Endothelial cell (in vitro differentiated cells): ENCODE results near the gene ATXN1. TPM values are rescaled to one million over a fixed set of nuclear protein-coding genes. Genes with fewer than 3 reads are reported as not detected.
"Not testable (repeated sequence)": the region's sequence is repeated elsewhere in the genome, so short reads cannot be mapped to it uniquely, and the experiment has no call there.

ENCODE experiments used
- DNase-seq: peaks from one replicate; pipeline ENCODE4 v3.0.0; 2021; ENCODE audit warnings: low spot score
- H3K27ac Mint-ChIP-seq: one replicate; pipeline ENCODE4 v1.8.0; 2021; ENCODE audit warnings: mixed read lengths, inconsistent platforms; ENCODE audit not compliant: unreplicated experiment
- H3K27me3 Mint-ChIP-seq: one replicate; pipeline ENCODE4 v1.8.0; 2021; ENCODE audit warnings: mild to moderate bottlenecking, moderate library complexity, mixed read lengths, inconsistent platforms; ENCODE audit not compliant: unreplicated experiment
- H3K36me3 Mint-ChIP-seq: one replicate; pipeline ENCODE4 v1.8.0; 2021; ENCODE audit warnings: mild to moderate bottlenecking, low read depth, mixed read lengths, inconsistent platforms; ENCODE audit not compliant: unreplicated experiment
- H3K4me1 Mint-ChIP-seq: one replicate; pipeline ENCODE4 v1.8.0; 2021; ENCODE audit warnings: mild to moderate bottlenecking, mixed read lengths, inconsistent platforms; ENCODE audit not compliant: unreplicated experiment
- H3K4me3 Mint-ChIP-seq: one replicate; pipeline ENCODE4 v1.8.0; 2021; ENCODE audit warnings: mild to moderate bottlenecking, mixed read lengths, inconsistent platforms; ENCODE audit not compliant: unreplicated experiment
- H3K9me3 Mint-ChIP-seq: one replicate; pipeline ENCODE4 v1.8.0; 2021; ENCODE audit warnings: mixed read lengths, inconsistent platforms; ENCODE audit not compliant: unreplicated experiment
- CTCF ChIP-seq: fragments of 200-600 bp; sonication (generic); IDR thresholded peaks from one replicate; pipeline ENCODE4 v1.5.0; 2021; ENCODE audit warnings: antibody characterized with exemption; ENCODE audit not compliant: unreplicated experiment
- total RNA-seq: library from RNA; stranded (reverse); fragmentation: NEBNext Ultra II Directional; extraction: Animal tissue kit (Norgen Biotek cat#: 25700); gene quantifications from one replicate; pipeline ENCODE4 v1.2.1, GENCODE V29; 2021; ENCODE audit not compliant: unreplicated experiment

ATXN1 gene
- total RNA-seq, 1 donor from 2014 or later, result 18.7 TPM

DNA sequence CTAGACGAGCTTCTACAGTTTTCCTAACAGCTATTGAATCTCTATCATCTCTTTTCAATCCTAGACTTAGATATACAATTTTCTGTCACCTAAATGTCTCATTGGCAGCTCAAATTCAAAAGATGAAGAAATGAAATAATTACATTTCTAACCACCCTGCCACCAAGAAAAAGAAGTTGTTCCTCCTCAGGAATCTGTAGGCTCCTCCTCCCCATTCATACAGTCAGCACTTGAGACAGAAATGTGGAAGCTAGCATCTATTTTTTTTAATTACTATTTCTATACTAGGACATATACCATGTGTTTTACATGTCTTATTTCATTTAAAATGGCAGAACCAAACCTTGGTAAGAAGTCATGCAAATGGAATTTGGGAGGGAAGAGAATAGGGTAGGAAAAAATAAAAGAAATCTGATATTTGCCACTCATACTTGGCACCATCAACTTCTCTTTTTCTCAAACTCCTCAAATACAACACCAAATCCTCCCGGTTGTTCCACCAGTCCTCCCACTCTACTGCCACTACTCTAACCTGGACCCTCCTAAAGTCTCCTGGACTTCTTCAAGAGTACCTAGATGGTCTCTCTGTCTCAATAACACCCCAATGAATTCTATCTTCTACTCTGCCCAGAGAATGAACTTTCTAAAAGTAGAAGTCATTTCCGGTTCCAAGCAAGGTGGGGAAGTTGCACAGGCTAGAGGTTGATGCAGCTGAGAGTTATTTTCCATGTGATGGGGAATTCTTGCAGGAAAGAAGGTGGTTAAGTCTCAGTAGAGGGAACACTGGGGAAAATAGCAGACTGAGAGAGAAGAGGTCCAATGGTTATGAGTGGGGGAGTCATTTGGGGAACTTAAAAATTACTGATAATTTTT, 54.1 kb downstream of the ATXN1 start:
- TF ChIP-seq CTCF, result no peak
- no peaks in the 10 kb centered on the region for H3K9me3 Mint-ChIP-seq
- H3K27me3 Mint-ChIP-seq, result no peaks in the 10 kb centered on the region
- H3K4me3 Mint-ChIP-seq, result no peak overlapping the region
- H3K36me3 Mint-ChIP-seq, result no peaks in the 10 kb centered on the region
- DNase-seq, result no peak
- H3K4me1 Mint-ChIP-seq, result no peaks in the 10 kb centered on the region
- no peak overlapping the region for H3K27ac Mint-ChIP-seq

DNA sequence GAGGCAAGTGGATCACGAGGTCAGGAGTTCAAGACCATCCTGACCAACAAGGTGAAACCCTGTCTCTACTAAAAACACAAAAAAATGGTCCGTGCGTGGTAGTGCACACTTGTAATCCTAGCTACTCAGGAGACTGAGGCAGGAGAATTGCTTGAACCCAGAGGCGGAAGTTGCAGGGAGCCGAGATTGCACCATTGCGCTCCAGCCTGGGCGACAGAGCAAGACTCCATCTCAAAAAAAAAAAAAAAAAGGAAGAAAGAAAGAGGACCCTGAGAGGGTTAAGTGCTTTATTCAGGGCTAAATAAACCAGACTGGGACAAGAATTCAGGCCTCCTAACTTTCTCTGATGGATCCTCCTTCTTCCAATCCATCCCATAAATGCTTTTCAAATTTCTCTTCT, 54.8 kb downstream of the ATXN1 start:
- H3K4me3 Mint-ChIP-seq, H3K4me1 Mint-ChIP-seq, H3K27ac Mint-ChIP-seq, H3K27me3 Mint-ChIP-seq, DNase-seq, H3K36me3 Mint-ChIP-seq, H3K9me3 Mint-ChIP-seq: not testable (repeated sequence)

GRCh38 chr6:16706029-16706428, 55.2 kb downstream of the ATXN1 start:
- no peaks in the 10 kb centered on the region for H3K36me3 Mint-ChIP-seq

DNA sequence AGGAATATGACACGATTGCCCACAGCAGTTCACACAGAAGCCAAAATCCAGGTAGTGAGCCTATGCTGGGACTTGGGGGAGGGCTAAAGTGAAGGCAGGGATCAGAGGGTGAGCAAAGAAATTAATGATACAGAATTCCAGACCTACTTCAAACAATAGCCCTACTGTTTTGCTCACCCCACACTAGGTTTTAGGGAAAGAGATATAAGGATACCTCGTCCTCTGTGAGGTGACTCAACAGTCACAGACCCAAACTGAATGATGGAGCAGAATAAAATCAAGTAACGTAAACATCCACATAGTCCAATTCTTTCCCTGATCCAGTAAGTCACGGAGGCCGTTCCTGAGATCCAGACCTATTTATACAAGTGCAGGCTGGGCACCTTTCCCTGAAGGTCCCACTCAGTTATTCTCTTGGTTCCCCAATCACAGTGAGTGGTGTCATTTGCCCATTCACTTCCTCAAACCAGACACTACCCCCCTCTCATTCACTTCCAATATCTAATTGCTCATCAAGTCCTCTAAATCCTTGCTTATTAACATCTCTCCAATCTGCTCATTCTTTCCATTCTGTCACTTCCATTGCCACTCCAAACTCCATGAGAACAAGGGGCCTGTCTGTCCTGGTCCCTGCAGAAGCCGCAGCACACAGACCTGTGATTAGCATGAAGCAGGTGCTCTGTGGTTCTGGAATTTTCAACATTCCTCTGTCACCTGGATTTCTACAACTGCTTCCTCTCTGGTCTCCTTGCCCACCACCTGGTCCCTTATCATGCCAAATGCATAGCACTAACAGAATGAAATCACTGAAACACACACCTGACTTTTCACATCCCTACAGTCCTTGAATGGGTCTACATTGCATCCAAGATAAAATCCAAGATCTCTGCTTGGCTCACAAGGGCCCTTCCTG, 55.9 kb downstream of the ATXN1 start:
- Mint-ChIP-seq H3K4me3 (no peak overlapping the region), H3K4me1 (peaks cover 12% of the 10 kb centered on the region), H3K27ac (no peak overlapping the region), H3K9me3 (no peaks in the 10 kb centered on the region), H3K27me3 (no peaks in the 10 kb centered on the region), H3K36me3 (no peaks in the 10 kb centered on the region)
- TF ChIP-seq CTCF, result no peak
- DNase-seq, result no peak

More at GRCh38 chr6:16706029-16706428, 55.2 kb downstream of the ATXN1 start:
- TF ChIP-seq CTCF, result no peak
- H3K27ac Mint-ChIP-seq, result no peak overlapping the region
- no peaks in the 10 kb centered on the region for H3K27me3 Mint-ChIP-seq
- H3K4me1 Mint-ChIP-seq, result peaks cover 5% of the 10 kb centered on the region
- no peaks in the 10 kb centered on the region for H3K9me3 Mint-ChIP-seq
- H3K4me3 Mint-ChIP-seq, result no peak overlapping the region
- DNase-seq, result no peak

- Mint-ChIP-seq H3K27me3 (no peaks in the 10 kb centered on the region), H3K36me3 (no peaks in the 10 kb centered on the region), H3K4me3 (no peak overlapping the region), H3K4me1 (peaks cover 17% of the 10 kb centered on the region), H3K27ac (no peak overlapping the region), H3K9me3 (no peaks in the 10 kb centered on the region)
- TF ChIP-seq CTCF, result no peak
- no peak for DNase-seq
Measured at GRCh38 chr6:16704401-16705045, 56.7 kb downstream of the ATXN1 start.

DNA sequence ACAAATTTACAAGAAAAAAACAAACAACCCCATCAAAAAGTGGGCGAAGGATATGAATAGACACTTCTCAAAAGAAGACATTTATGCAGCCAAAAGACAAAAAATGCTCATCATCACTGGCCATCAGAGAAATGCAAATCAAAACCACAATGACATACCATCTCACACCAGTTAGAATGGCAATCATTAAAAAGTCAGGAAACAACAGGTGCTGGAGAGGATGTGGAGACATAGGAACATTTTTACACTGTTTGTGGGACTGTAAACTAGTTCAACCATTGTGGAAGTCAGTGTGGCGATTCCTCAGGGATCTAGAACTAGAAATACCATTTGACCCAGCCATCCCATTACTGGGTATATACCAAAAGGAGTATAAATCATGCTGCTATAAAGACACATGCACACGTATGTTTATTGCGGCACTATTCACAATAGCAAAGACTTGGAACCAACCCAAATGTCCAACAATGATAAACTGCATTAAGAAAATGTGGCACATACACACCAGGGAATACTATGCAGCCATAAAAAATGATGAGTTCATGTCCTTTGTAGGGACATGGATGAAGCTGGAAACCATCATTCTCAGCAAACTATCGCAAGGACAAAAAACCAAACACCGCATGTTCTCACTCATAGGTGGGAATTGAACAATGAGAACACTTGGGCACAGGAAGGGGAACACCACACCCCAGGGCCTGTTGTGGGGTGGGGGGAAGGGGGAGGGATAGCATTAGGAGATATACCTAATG, 58.5 kb downstream of the ATXN1 start:
- not testable (repeated sequence) for H3K4me3 Mint-ChIP-seq, H3K9me3 Mint-ChIP-seq, H3K36me3 Mint-ChIP-seq, H3K27ac Mint-ChIP-seq, DNase-seq, H3K27me3 Mint-ChIP-seq
- peaks cover 23% of the 10 kb centered on the region for H3K4me1 Mint-ChIP-seq
